Bone marrow (tissue), 2 donors: ENCODE measurements around the gene PSMB3.

ENCODE experiments used
- DNase-seq, 2 donors: peaks; one replicate each; lab custom pipeline; 2025; lab: John Stamatoyannopoulos, UW

Gene PSMB3

GRCh38 chr17:38752308-38753070 lies at the start of gene PSMB3:
Gene PSMB3 (plus strand): TSS chr17:38752741. CDS start chr17:38752827, 86 bp downstream.
- peak; percentile 79 to 100 for DNase-seq

- no peak for DNase-seq
Measured at GRCh38 chr17:38702916-38703741, 49.4 kb upstream of the PSMB3 start.

- peak in 1 of 2 donors; percentile 53 for DNase-seq
Measured at GRCh38 chr17:38703742-38704605, 48.6 kb upstream of the PSMB3 start.

GRCh38 chr17:38704606-38705522 lies 47.7 kb upstream of the PSMB3 start, which contains the start of gene MLLT6:
Gene MLLT6 (plus strand): TSS chr17:38705273. CDS start chr17:38705633, 360 bp downstream.
- peak; percentile 52 to 66 for DNase-seq

GRCh38 chr17:38705523-38705802 lies 47.1 kb upstream of the PSMB3 start:
- DNase-seq = no peak

GRCh38 chr17:38705803-38706504 lies 46.6 kb upstream of the PSMB3 start:
- peak in 1 of 2 donors; percentile 29 for DNase-seq

GRCh38 chr17:38706505-38707216 lies 45.9 kb upstream of the PSMB3 start:
- no peak for DNase-seq

- DNase-seq = no peak
Measured at GRCh38 chr17:38707678-38708351, 44.7 kb upstream of the PSMB3 start.

- no peak for DNase-seq
Measured at GRCh38 chr17:38709104-38709820, 43.3 kb upstream of the PSMB3 start.

- DNase-seq = no peak
Measured at GRCh38 chr17:38709864-38710603, 42.5 kb upstream of the PSMB3 start.

- DNase-seq = no peak
Measured at GRCh38 chr17:38710604-38710962, 42.0 kb upstream of the PSMB3 start.

GRCh38 chr17:38710985-38711384 lies 41.6 kb upstream of the PSMB3 start:
- no peak for DNase-seq

- no peak for DNase-seq
Measured at GRCh38 chr17:38711792-38712571, 40.6 kb upstream of the PSMB3 start.

GRCh38 chr17:38712593-38712992 lies 39.9 kb upstream of the PSMB3 start:
- DNase-seq = no peak

GRCh38 chr17:38713456-38714075 lies 39.0 kb upstream of the PSMB3 start:
- DNase-seq = no peak

- DNase-seq = no peak
Measured at GRCh38 chr17:38715216-38715943, 37.2 kb upstream of the PSMB3 start.
